Left lung (tissue), 10 donors: ENCODE data around the gene RNF111. TPM values are rescaled to one million over a fixed set of nuclear protein-coding genes. Genes with fewer than 3 reads are reported as not detected.

ENCODE experiments used
- ATAC-seq: fragments of 200-7000 bp; cut with Tn5 transposase; one replicate; pipeline ENCODE4 v1.9.1; 2020; ENCODE audit warnings: moderate library complexity
- DNase-seq, 4 donors: peaks; one replicate each; pipeline ENCODE4 v3.0.0-alpha.2; 2013 to 2020
- H3K27ac ChIP-seq, 2 donors: fragments of 200-600 bp; sonication (generic) in 1 of 2; one replicate each; pipeline versions ENCODE4 v1.5.0 to v1.8.0; 2020 to 2021
- H3K27me3 ChIP-seq, 2 donors: fragments of 200-600 bp; sonication (generic) in 1 of 2; one replicate each; pipeline versions ENCODE4 v1.5.0 to v1.8.0; 2020 to 2021
- H3K36me3 ChIP-seq, 2 donors: fragments of 200-600 bp; sonication (generic) in 1 of 2; one replicate each; pipeline versions ENCODE4 v1.5.0 to v1.8.0; 2020 to 2021
- H3K4me1 ChIP-seq, 2 donors: fragments of 200-600 bp; one replicate each; pipeline ENCODE4 v1.8.0; 2021
- H3K4me3 ChIP-seq, 2 donors: fragments of 200-600 bp; sonication (generic) in 1 of 2; one replicate each; pipeline versions ENCODE4 v1.5.0 to v1.8.0; 2020 to 2021; ENCODE audit warnings: mild to moderate bottlenecking in 1 of 2
- H3K9me3 ChIP-seq, 2 donors: fragments of 200-600 bp; sonication (generic) in 1 of 2; one replicate each; pipeline versions ENCODE4 v1.5.0 to v1.8.0; 2020 to 2021
- intact Hi-C, 2 donors: fragments of 100-400 bp; cut with DNase I; formaldehyde crosslinking; loops; one replicate each; pipeline versions ENCODE4 v1.11.2 to v1.14.2; 2022
- polyA plus RNA-seq, 6 donors: library from polyadenylated mRNA; unstranded; fragments of 120-200 nt; gene quantifications; one replicate each; pipeline ENCODE4 v1.2.1, GENCODE V29; 2013; ENCODE audit not compliant: insufficient read length in 6 of 6
- total RNA-seq, 2 donors: library from RNA; stranded (reverse); fragmentation: NEBNext Ultra II Directional; extraction: Animal tissue kit (Norgen Biotek cat#: 25700); gene quantifications; one replicate each; pipeline ENCODE4 v1.2.1, GENCODE V29; 2021
- TF ChIP-seq, protein P1 (sequence below), 2 donors: fragments of 200-600 bp; sonication (generic) in 1 of 2; IDR thresholded peaks; one replicate each; pipeline versions ENCODE4 v1.5.0 to v1.8.0; 2021; ENCODE audit warnings: antibody characterized with exemption in 2 of 2
- donor health status: DM: no; HTN: yes; CAD: no.
- donor health status: DM: no; HTN: no; CAD: no.

Gene RNF111
- total and polyA plus RNA-seq, 8 donors = 34.1 to 40.6 (median 39.0) TPM

DNA sequence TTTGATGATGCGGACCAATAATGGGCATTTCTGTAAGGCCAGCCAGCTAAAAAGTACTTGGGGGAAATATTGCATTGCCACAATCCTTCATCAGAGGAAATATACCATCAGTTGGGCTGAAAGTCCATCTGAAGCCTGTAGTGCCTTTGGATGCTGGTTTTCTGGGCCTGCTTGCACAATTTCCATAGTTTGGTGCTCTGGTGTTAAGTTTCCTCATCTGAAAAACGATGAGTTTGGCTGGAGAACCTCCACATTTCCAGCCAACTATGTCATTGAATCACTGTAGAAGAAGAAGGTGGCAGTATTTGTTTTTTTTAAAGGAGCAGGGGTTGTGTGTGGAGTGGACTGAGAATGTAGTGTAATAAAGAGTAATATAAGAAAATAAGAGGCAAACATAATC lies 127.6 kb downstream of the RNF111 start:
- no peak overlapping the region for H3K4me3 ChIP-seq
- H3K9me3 ChIP-seq = no peaks in the 10 kb centered on the region
- H3K27ac ChIP-seq = no peak overlapping the region
- TF ChIP-seq, protein P1, sequence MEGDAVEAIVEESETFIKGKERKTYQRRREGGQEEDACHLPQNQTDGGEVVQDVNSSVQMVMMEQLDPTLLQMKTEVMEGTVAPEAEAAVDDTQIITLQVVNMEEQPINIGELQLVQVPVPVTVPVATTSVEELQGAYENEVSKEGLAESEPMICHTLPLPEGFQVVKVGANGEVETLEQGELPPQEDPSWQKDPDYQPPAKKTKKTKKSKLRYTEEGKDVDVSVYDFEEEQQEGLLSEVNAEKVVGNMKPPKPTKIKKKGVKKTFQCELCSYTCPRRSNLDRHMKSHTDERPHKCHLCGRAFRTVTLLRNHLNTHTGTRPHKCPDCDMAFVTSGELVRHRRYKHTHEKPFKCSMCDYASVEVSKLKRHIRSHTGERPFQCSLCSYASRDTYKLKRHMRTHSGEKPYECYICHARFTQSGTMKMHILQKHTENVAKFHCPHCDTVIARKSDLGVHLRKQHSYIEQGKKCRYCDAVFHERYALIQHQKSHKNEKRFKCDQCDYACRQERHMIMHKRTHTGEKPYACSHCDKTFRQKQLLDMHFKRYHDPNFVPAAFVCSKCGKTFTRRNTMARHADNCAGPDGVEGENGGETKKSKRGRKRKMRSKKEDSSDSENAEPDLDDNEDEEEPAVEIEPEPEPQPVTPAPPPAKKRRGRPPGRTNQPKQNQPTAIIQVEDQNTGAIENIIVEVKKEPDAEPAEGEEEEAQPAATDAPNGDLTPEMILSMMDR (IDR thresholded peaks at IDR 0.05) = no peak
- intact Hi-C loops = no loop called here
- no peaks in the 10 kb centered on the region for H3K27me3 ChIP-seq
- no peak for ATAC-seq
- peaks cover 0 to 26% of the 10 kb centered on the region in 2 donors for H3K36me3 ChIP-seq
- H3K4me1 ChIP-seq = no peaks in the 10 kb centered on the region
- no peak for DNase-seq

DNA sequence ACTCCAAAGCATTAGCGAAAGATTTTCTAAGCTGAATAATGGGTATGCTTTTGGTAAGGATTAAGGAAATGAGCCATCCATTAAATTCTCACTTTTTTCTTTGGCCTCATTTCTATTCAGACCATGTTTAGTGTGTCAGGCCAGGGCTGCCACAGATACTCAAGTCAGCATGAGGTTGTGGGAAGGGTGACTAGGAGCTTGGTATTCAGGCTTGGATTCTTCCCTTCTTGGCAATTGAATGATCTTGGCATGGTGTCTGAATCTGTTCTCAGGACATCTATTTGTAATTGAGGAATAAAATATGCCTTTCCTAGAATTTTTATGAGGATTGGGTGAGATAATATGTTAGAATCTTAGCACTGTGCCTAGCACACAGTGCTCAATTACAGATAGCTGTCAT lies 128.7 kb downstream of the RNF111 start:
- no peak overlapping the region for H3K27ac ChIP-seq
- H3K4me1 ChIP-seq = no peaks in the 10 kb centered on the region
- no peak overlapping the region for H3K4me3 ChIP-seq
- intact Hi-C loops = no loop called here
- no peak for ATAC-seq
- TF ChIP-seq, protein P1 (IDR thresholded peaks at IDR 0.05) = no peak
- no peaks in the 10 kb centered on the region for H3K9me3 ChIP-seq
- DNase-seq = no peak
- H3K27me3 ChIP-seq = no peaks in the 10 kb centered on the region
- peaks cover 0 to 26% of the 10 kb centered on the region in 2 donors for H3K36me3 ChIP-seq

DNA sequence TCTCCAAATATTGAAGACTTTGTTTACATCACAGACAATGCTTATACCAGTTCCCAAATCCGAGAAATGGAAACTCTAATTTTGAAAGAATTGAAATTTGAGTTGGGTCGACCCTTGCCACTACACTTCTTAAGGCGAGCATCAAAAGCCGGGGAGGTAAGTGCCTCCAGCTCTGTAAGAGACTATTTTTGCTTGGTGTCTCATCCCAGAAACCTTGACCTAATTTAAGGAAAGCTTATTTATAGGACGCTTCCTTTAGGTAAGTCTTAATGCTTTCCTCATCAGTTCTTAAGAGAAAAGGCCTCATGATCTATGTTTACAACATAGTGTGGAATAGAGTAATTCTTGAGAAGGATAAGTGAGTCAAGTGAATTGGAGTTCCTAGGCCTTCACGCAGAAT lies 129.3 kb downstream of the RNF111 start:
- Histone ChIP-seq H3K27ac (no peak overlapping the region), H3K4me3 (no peak overlapping the region), H3K27me3 (no peaks in the 10 kb centered on the region), H3K9me3 (no peaks in the 10 kb centered on the region), H3K36me3 (peaks cover 0 to 26% of the 10 kb centered on the region in 2 donors), H3K4me1 (no peaks in the 10 kb centered on the region)
- no peak for DNase-seq
- no peak for ATAC-seq
- intact Hi-C loops = no loop called here
- TF ChIP-seq, protein P1 (IDR thresholded peaks at IDR 0.05) = no peak

DNA sequence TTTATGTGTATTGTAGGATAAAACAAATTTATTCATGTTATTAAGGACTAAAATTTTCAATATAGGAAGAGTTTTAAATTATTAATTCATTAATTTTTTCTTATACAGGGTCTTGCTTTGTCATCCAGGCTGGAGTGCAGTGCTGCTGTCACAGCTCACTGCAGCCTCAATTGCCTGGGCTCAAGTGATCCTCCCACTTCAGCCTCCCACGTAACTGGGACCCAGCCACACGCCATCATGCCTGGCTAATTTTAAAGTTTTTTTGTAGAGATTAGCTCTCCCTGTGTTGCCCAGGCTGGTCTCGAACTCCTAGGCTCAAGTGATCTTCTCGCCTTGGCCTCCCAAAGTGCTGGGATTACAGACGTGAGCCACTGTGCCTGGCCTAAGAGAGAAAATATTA lies 132.2 kb downstream of the RNF111 start:
- no peak for ATAC-seq
- Histone ChIP-seq H3K27me3 (no peaks in the 10 kb centered on the region), H3K27ac (no peak overlapping the region), H3K36me3 (peaks cover 0 to 34% of the 10 kb centered on the region in 2 donors), H3K9me3 (no peaks in the 10 kb centered on the region), H3K4me1 (no peaks in the 10 kb centered on the region), H3K4me3 (no peak overlapping the region)
- intact Hi-C loops = no loop called here
- DNase-seq = no peak
- TF ChIP-seq, protein P1 (IDR thresholded peaks at IDR 0.05) = no peak

DNA sequence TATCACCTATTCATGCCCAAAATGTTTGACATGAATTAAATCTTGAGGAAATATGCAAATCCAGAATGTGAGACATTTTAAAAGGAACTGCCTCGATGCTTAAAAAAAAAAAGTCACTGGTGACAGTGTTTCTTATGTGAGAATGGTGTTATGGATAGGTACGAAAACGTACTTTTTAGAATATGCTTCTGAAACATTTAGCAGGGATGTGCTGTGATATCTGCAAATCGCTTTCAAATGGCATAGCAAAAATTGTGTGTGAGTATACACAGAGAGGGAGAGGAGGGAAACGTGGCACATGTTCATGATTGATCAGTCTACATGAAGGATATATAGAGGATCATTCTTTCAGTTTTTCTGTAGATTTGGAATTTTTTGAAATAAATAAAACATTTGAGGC lies 133.5 kb downstream of the RNF111 start:
- Histone ChIP-seq H3K4me1 (no peaks in the 10 kb centered on the region), H3K36me3 (peaks cover 0 to 34% of the 10 kb centered on the region in 2 donors), H3K27me3 (no peaks in the 10 kb centered on the region), H3K4me3 (no peak overlapping the region), H3K27ac (peak overlapping the region in 1 of 2 donors; percentile 40), H3K9me3 (no peaks in the 10 kb centered on the region)
- TF ChIP-seq, protein P1 (IDR thresholded peaks at IDR 0.05) = no peak
- DNase-seq (no peak), ATAC-seq (no peak)
- intact Hi-C loops = no loop called here
